Fibroblast of lung (primary cell): ENCODE results near the gene TMEM256. TPM values are rescaled to one million over a fixed set of nuclear protein-coding genes. Genes with fewer than 3 reads are reported as not detected.

Source experiments
- DNase-seq, 2 donors: peaks; one replicate each; pipeline versions ENCODE4 v3.0.0 to v3.0.0-alpha.2; 2010; ENCODE audit warnings: low read depth in 2 of 2
- H2AFZ ChIP-seq: 2 replicates; pipeline ENCODE4 v1.5.1; 2012; ENCODE audit warnings: low read length, control low read depth, inconsistent platforms
- H3K27ac ChIP-seq: 2 replicates; pipeline ENCODE4 v1.5.1; 2011; ENCODE audit warnings: low read length, control low read depth; ENCODE audit not compliant: insufficient read depth
- H3K27me3 ChIP-seq: 2 replicates; pipeline ENCODE4 v1.5.1; 2011; ENCODE audit warnings: mild to moderate bottlenecking, low read length; ENCODE audit not compliant: control insufficient read depth, insufficient read depth
- H3K36me3 ChIP-seq: 2 replicates; pipeline ENCODE4 v1.5.1; 2011; ENCODE audit warnings: low read length; ENCODE audit not compliant: control insufficient read depth, insufficient read depth
- H3K4me1 ChIP-seq: 2 replicates; pipeline ENCODE4 v1.5.1; 2011; ENCODE audit warnings: low read length; ENCODE audit not compliant: control insufficient read depth, insufficient read depth; ENCODE audit errors: extremely low read depth
- H3K4me2 ChIP-seq: 2 replicates; pipeline ENCODE4 v1.5.1; 2011; ENCODE audit warnings: low read length, control low read depth; ENCODE audit not compliant: insufficient read depth; ENCODE audit errors: extremely low read depth
- H3K4me3 ChIP-seq, 4 experiments: fragments of 200-600 bp in 1 of 4; sonication (generic) in 1 of 4; replicated peaks in 1 of 4; 2 replicates each; pipeline ENCODE4 v1.5.1; 2011 to 2016; ENCODE audit warnings: low read length in 4 of 4, low read depth in 3 of 4, mild to moderate bottlenecking in 3 of 4, control low read depth in 2 of 4, inconsistent platforms in 1 of 4, mixed read lengths in 1 of 4; ENCODE audit not compliant: insufficient read depth in 1 of 4; ENCODE audit errors: control extremely low read depth in 1 of 4
- H3K79me2 ChIP-seq: 2 replicates; pipeline ENCODE4 v1.5.1; 2012; ENCODE audit warnings: mild to moderate bottlenecking, low read length, inconsistent platforms; ENCODE audit not compliant: control insufficient read depth, insufficient read depth
- H3K9ac ChIP-seq: 2 replicates; pipeline ENCODE4 v1.5.1; 2011; ENCODE audit warnings: mild to moderate bottlenecking, low read length, control low read depth; ENCODE audit not compliant: insufficient read depth
- H3K9me3 ChIP-seq: 2 replicates; pipeline ENCODE4 v1.5.1; 2012; ENCODE audit warnings: low read depth, low read length; ENCODE audit not compliant: control insufficient read depth, insufficient read depth
- H4K20me1 ChIP-seq: 2 replicates; pipeline ENCODE4 v1.5.1; 2011; ENCODE audit warnings: low read length; ENCODE audit not compliant: control insufficient read depth, insufficient read depth; ENCODE audit errors: extremely low read depth
- CTCF ChIP-seq, 2 donors: IDR thresholded peaks in 1 of 2; conservative IDR thresholded peaks in 1 of 2; 1 replicate in 1 of 2; 2 replicates in 1 of 2; pipeline ENCODE4 v1.5.1; 2011 to 2012; ENCODE audit warnings: low read length in 2 of 2, control low read depth in 1 of 2, inconsistent platforms in 1 of 2, low read depth in 1 of 2, mild to moderate bottlenecking in 1 of 2
- EZH2 ChIP-seq: IDR thresholded peaks from 2 replicates; pipeline ENCODE4 v1.5.1; 2012; ENCODE audit warnings: low read length, control low read depth, mild to moderate bottlenecking; ENCODE audit errors: missing control alignments
- polyA plus RNA-seq, 2 donors: library from polyadenylated mRNA; depleted of rRNA in 1 of 2; stranded (reverse) in 1 of 2; unstranded in 1 of 2; fragments of >200 nt; gene quantifications; 2 replicates each; pipeline ENCODE4 v1.2.1, GENCODE V29; 2011 to 2012; ENCODE audit warnings: missing spikeins in 1 of 2
- total RNA-seq: library from RNA; depleted of rRNA; stranded (reverse); fragments of >200 nt; gene quantifications from 2 replicates; pipeline ENCODE4 v1.2.1, GENCODE V29; 2014

The TMEM256 gene
- total and polyA plus RNA-seq, 2 donors (not counting 1 experiment from before 2014, with no cell fraction given) = 59.1 to 206 TPM

GRCh38 chr17:7404737-7405349, 946 bp upstream of the TMEM256 start:
- Histone ChIP-seq H3K4me2 (peak overlapping the region; percentile 77), H3K9ac (peak overlapping the region; percentile 73), H3K27me3 (no peaks in the 10 kb centered on the region), H2AFZ (peak overlapping the region; percentile 46), H3K9me3 (no peaks in the 10 kb centered on the region), H3K4me3 (peak overlapping the region; percentile 66 to 81 (median 74)), H4K20me1 (no peaks in the 10 kb centered on the region), H3K79me2 (no peaks in the 10 kb centered on the region), H3K4me1 (peaks cover 7% of the 10 kb centered on the region), H3K36me3 (peaks cover 7% of the 10 kb centered on the region), H3K27ac (peak overlapping the region; percentile 54)
- no peak for TF ChIP-seq CTCF (conservative IDR thresholded peaks at IDR 0.05 in 1 of 2, IDR thresholded peaks at IDR 0.05 in 1 of 2; ENCODE audit: low read depth in 1 of 2, low read length in 2 of 2)
- no peak for TF ChIP-seq EZH2
- no peak for DNase-seq

DNA sequence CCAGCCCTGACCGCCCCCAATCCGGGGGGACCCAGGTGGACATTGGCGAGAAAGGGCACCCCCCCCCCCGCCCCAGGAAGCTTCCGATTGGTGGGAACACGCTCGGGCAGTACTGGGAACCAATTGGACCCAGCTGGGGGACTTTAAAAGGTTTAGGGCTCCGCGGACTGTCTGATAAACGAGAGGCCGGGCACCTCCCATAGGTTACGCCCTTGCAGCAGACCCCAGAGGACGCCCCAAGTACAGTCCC, 245 bp downstream of the TMEM256 start:
- peak overlapping the region; percentile 91 for H2AFZ ChIP-seq
- TF ChIP-seq EZH2 (no peak), CTCF (conservative IDR thresholded peaks at IDR 0.05 in 1 of 2, IDR thresholded peaks at IDR 0.05 in 1 of 2; ENCODE audit: low read depth in 1 of 2, low read length in 2 of 2) (no peak)
- peaks cover 7% of the 10 kb centered on the region for H3K4me1 ChIP-seq
- peak overlapping the region; percentile 74 to 85 (median 80) for H3K4me3 ChIP-seq
- H3K79me2 ChIP-seq = no peaks in the 10 kb centered on the region
- H3K9me3 ChIP-seq = no peaks in the 10 kb centered on the region
- no peaks in the 10 kb centered on the region for H3K27me3 ChIP-seq
- H3K9ac ChIP-seq = peak overlapping the region; percentile 73
- no peak for DNase-seq
- H3K27ac ChIP-seq = peak overlapping the region; percentile 67
- peak overlapping the region; percentile 99 for H3K4me2 ChIP-seq
- no peaks in the 10 kb centered on the region for H3K36me3 ChIP-seq
- no peaks in the 10 kb centered on the region for H4K20me1 ChIP-seq

DNA sequence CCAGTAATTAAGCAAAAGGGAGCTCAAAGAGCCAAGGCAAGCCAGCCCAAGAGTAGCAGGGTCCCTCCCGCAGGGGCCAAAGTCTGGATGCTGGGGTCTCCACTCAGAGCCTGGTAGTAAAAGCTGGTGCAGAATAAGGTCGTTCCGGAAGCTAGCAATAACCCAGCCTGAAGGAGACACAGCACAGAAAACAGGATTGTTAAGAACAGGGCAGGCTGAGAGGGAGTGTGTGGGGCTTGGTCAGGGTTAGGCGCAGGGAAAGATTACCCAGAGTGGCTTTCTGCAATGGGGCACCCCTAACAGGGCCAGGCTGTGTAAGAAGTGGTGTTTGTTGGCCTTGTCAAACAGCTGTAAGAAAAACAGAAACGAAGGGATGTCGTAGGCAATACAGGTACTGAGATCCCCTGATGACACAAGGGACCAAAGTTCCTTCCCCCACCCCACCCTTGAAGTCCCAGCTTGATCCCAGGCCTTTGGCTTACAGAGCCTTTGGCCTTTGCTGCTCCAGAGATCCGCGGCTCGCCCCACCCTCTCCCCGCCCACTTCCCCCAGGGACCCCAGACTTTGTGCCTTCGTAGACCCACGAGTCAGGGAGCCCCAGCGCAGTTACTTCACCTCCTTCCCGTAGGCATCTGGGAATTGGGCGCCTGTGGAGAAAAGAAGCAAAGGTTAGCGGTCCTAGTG, 712 bp downstream of the TMEM256 start:
- H3K27me3 ChIP-seq = no peaks in the 10 kb centered on the region
- H3K4me3 ChIP-seq = peak overlapping the region; percentile 74 to 85 (median 80)
- peaks cover 7% of the 10 kb centered on the region for H3K4me1 ChIP-seq
- no peaks in the 10 kb centered on the region for H3K36me3 ChIP-seq
- H2AFZ ChIP-seq = peak overlapping the region; percentile 91
- no peaks in the 10 kb centered on the region for H3K9me3 ChIP-seq
- peak overlapping the region; percentile 67 for H3K27ac ChIP-seq
- no peaks in the 10 kb centered on the region for H3K79me2 ChIP-seq
- no peak for TF ChIP-seq EZH2
- no peak for TF ChIP-seq CTCF (conservative IDR thresholded peaks at IDR 0.05 in 1 of 2, IDR thresholded peaks at IDR 0.05 in 1 of 2; ENCODE audit: low read depth in 1 of 2, low read length in 2 of 2)
- H3K4me2 ChIP-seq = peak overlapping the region; percentile 99
- H4K20me1 ChIP-seq = no peaks in the 10 kb centered on the region
- H3K9ac ChIP-seq = peak overlapping the region; percentile 73
- no peak for DNase-seq
